Activated T-helper 2 cell treated with anti-CD3 and anti-CD28 coated beads, Interferon-gamma antibody, Interleukin-2, Interleukin-4, amounts not matched to agents 10 μg/mL and 5 μg/mL and 100 μg/mL, durations not matched to agents 14 hours and 24 hours and 36 hours (primary cell): ENCODE data around the gene RAB28. TPM values are rescaled to one million over a fixed set of nuclear protein-coding genes. Genes with fewer than 3 reads are reported as not detected.

Source experiments
- DNase-seq: peaks from one replicate; pipeline ENCODE4 v3.0.0; 2021; ENCODE audit warnings: low spot score
- H3K27ac Mint-ChIP-seq: one replicate; pipeline ENCODE4 v1.8.0; 2021; ENCODE audit warnings: mixed read lengths
- H3K27me3 Mint-ChIP-seq: one replicate; pipeline ENCODE4 v1.8.0; 2021; ENCODE audit warnings: low read depth, mixed read lengths
- H3K36me3 Mint-ChIP-seq: one replicate; pipeline ENCODE4 v1.8.0; 2021; ENCODE audit warnings: low read depth, mixed read lengths
- H3K4me1 Mint-ChIP-seq: one replicate; pipeline ENCODE4 v1.8.0; 2021; ENCODE audit warnings: low read depth, mixed read lengths
- H3K4me3 Mint-ChIP-seq: one replicate; pipeline ENCODE4 v1.8.0; 2021; ENCODE audit warnings: low read depth, mild to moderate bottlenecking, moderate library complexity, mixed read lengths
- H3K9me3 Mint-ChIP-seq: one replicate; pipeline ENCODE4 v1.8.0; 2021; ENCODE audit warnings: mixed read lengths
- intact Hi-C: fragments of 100-400 bp; cut with micrococcal nuclease; formaldehyde crosslinking; loops from one replicate; pipeline ENCODE4 v1.15.1; 2023
- total RNA-seq: library from RNA; stranded (reverse); gene quantifications from 2 replicates; pipeline ENCODE4 v1.2.3, GENCODE V29; 2022

The RAB28 gene
- total RNA-seq, 1 donor from 2014 or later = 17.4 TPM

DNA sequence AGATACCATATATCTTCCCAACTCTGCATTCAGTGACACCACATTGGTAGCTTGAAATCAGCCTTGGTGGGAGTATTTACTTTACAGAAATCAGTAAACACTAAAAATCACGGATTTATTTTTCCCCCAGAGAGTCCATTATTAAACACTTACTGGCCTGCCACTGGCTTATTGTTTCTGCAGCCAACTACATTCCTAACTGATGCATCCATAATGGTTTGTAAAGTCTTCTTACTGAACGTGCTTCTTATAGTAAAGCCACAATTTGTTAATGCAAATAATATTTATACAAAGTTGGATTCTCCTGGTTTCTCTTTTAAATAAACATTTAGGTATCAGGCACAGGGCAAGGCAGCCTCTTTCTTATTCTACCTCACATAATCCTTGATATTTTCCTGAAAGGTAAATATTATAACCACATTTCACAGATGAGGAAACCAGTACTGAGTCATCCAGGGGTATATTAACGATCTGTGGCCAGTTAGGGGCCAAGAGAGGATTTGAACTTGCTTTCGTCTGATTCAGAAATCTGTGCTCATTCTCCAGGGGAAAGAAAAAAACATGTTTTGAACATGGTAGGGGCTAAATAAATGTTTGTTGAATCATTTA, 136.5 kb downstream of the RAB28 start:
- Mint-ChIP-seq H3K9me3 (no peaks in the 10 kb centered on the region), H3K27ac (no peak overlapping the region), H3K27me3 (no peaks in the 10 kb centered on the region), H3K4me3 (no peak overlapping the region), H3K36me3 (no peaks in the 10 kb centered on the region), H3K4me1 (no peaks in the 10 kb centered on the region)
- no peak for DNase-seq
- intact Hi-C loops = no loop called here

DNA sequence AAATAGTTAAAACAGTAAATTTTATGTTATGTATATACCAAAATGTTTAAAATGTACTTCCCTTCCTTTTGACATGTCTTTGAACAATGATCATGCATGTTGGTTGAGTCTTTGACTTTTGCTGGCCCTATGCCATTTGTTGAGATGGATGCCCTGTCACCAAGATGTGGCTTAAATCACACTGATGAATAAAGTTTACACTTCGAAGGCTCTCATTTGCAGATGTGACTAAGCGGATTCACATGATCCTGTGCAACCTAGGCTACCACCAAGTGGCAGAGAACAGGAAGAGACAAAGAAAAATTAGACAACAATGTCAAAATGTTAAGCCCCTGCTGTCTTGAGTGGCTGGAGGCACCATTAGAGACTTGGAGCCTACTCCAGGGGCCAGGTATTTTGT, 139.9 kb downstream of the RAB28 start:
- H3K4me1 Mint-ChIP-seq = no peaks in the 10 kb centered on the region

DNA sequence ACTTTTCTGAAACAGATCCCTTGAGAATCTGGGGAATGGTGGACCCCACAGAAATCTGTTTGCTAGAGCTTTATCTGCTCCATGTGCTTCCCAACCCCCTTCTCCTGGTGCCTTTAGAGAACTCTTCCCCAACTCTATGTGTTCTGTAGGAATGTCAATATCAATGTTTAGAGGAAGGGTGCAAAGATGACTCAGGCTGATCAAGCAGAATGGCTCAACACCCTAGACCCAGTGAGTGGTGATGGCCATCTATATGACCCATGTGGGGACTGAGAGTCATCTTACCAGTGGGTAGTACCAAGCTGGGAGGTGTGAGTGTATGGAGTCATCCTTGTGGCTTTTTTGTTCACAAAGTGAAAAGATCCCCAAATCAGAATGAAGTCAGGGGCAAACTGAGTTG, 143.5 kb downstream of the RAB28 start:
- Mint-ChIP-seq H3K36me3 (no peaks in the 10 kb centered on the region), H3K4me1 (no peaks in the 10 kb centered on the region), H3K9me3 (no peaks in the 10 kb centered on the region), H3K27ac (no peak overlapping the region), H3K4me3 (no peak overlapping the region), H3K27me3 (no peaks in the 10 kb centered on the region)
- intact Hi-C loops = no loop called here
- DNase-seq = no peak

More for the DNA sequence above, 139.9 kb downstream of the RAB28 start:
- Mint-ChIP-seq H3K9me3 (no peaks in the 10 kb centered on the region), H3K27ac (no peak overlapping the region), H3K36me3 (no peaks in the 10 kb centered on the region), H3K27me3 (no peaks in the 10 kb centered on the region), H3K4me3 (no peak overlapping the region)
- intact Hi-C loops = no loop called here
- no peak for DNase-seq

DNA sequence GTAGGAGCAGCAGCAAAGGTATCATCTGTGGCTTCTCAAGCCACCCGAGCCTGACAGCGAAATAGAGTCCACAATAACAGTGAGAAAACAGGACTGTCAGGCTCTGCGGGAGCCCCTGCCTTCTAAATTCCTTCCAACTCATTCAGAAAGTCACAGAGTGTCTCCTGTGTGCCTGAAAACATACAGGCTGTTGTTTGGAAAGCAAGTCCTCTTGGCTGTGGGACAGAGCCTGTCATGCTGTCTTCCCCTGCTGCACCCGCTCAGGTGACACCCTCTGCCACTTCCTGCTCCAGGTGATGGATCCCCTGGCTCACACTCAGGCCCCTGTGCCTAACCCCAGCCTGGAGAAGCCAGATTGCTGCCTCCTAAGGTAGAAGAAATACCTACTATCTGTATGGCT, 152.3 kb downstream of the RAB28 start:
- H3K9me3 Mint-ChIP-seq = no peaks in the 10 kb centered on the region

DNA sequence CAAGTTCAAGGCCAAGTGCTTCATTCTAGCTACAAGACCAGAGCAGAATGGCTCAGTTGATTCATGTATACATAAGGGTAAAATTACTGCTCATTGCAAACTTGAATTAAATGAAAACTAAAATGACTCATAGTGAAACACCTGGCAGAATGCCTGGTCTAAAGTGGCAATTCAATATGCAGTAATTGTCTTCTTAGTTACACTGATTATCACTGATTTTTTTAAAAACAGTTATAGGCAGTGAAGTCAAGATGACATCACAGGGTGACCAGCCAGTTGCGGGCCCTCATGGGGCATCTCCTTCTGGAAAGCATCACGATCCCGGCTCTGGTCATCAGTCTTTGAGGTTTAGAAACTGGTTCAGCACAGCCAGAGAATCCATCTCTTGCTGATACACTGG, 154.2 kb downstream of the RAB28 start:
- intact Hi-C loops = no loop called here
- Mint-ChIP-seq H3K9me3 (no peaks in the 10 kb centered on the region), H3K4me3 (no peak overlapping the region), H3K27ac (no peak overlapping the region), H3K36me3 (no peaks in the 10 kb centered on the region), H3K4me1 (no peaks in the 10 kb centered on the region), H3K27me3 (no peaks in the 10 kb centered on the region)
- no peak for DNase-seq

More for the DNA sequence above, 152.3 kb downstream of the RAB28 start:
- H3K4me1 Mint-ChIP-seq = no peaks in the 10 kb centered on the region
- no peak for DNase-seq
- no peak overlapping the region for H3K27ac Mint-ChIP-seq
- no peaks in the 10 kb centered on the region for H3K36me3 Mint-ChIP-seq
- H3K4me3 Mint-ChIP-seq = no peak overlapping the region
- intact Hi-C loops = no loop called here
- no peaks in the 10 kb centered on the region for H3K27me3 Mint-ChIP-seq

DNA sequence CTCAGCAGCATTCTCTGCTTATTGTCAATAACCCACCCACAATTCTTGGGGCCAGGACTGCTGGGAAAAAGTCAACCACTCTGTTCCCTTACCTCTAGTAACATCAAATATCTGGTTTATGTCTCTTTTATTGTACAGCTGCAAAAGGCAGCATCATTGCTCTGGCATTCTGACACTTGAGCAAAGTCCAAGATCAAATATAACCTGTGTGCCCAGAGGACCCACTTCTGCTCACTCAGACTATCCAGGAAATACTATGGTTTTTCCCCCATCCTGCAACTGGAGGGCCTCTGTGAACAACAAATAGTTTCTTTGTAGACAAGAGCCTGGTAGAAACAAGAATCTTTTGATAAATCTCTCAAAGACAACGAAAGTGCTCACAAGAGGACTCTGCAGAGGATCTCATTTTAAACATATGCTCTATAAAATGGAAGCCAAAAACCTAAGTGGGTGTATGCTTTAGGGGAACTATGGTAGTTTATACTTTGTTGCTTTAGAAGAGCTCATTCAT, 154.7 kb downstream of the RAB28 start:
- intact Hi-C loops = no loop called here
- H3K4me3 Mint-ChIP-seq = no peak overlapping the region
- H3K4me1 Mint-ChIP-seq = no peaks in the 10 kb centered on the region
- H3K36me3 Mint-ChIP-seq = no peaks in the 10 kb centered on the region
- H3K9me3 Mint-ChIP-seq = no peaks in the 10 kb centered on the region
- DNase-seq = no peak
- no peaks in the 10 kb centered on the region for H3K27me3 Mint-ChIP-seq
- H3K27ac Mint-ChIP-seq = no peak overlapping the region

DNA sequence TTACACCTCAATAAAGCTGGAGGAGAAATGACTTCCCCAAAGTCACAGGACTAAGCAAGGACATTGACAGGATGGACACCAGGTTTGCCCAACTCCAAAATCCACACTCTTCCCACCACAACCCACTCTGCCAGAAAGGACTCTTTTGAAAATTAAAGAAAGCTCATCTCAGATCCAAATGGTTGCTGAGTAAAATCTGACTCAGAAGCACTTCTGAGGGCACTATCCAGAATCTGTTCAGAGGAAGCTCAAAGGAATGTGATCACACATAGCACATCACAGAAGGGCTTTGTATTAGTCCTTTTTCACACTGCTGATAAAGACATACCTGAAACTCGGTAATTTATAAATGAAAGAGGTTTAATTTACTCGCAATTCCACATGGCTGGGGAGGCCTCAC, 155.5 kb downstream of the RAB28 start:
- H3K36me3 Mint-ChIP-seq = no peaks in the 10 kb centered on the region
- no peak overlapping the region for H3K27ac Mint-ChIP-seq
- no peaks in the 10 kb centered on the region for H3K4me1 Mint-ChIP-seq
- intact Hi-C loops = no loop called here
- DNase-seq = no peak
- no peaks in the 10 kb centered on the region for H3K9me3 Mint-ChIP-seq
- no peaks in the 10 kb centered on the region for H3K27me3 Mint-ChIP-seq
- H3K4me3 Mint-ChIP-seq = no peak overlapping the region

DNA sequence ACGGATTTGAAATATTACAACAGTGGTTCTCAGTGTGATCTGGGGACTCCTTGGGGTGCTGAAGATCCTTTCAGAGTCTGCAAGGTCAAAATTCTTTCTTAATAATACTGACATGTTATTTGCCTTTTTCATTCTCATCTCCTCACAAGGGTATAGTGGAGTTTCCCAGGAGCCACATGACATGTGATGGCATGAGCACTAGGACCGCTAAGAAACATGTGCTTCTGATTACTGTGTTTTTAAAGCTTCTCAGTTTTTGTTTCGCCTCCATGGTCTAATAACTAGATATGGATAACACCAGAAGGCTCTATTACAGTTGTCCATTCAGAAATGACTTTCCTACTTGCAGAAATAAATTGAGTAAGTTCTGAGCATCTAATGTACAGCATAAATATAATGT, 156.1 kb downstream of the RAB28 start:
- no peak for DNase-seq
- no peaks in the 10 kb centered on the region for H3K36me3 Mint-ChIP-seq
- H3K27ac Mint-ChIP-seq = no peak overlapping the region
- no peaks in the 10 kb centered on the region for H3K4me1 Mint-ChIP-seq
- H3K27me3 Mint-ChIP-seq = no peaks in the 10 kb centered on the region
- no peaks in the 10 kb centered on the region for H3K9me3 Mint-ChIP-seq
- intact Hi-C loops = no loop called here
- H3K4me3 Mint-ChIP-seq = no peak overlapping the region

DNA sequence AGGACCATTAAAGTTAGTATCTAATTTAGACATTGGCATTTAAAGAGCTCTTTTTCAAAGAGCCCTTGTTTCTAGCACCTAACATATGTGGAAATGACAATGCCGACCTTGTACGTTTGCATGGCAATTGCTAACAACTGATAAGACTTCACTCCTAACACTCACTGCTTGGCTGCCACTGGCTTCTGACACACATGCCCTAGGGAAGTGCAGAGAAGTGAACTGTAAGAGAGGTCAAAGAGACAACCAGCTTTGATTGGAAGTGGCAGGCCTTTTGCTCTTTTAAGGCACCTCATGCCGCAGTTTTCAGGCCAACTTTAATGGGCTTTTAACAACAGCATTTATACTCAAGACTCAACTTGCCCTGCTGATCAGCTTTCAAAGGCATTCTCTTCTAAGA, 158.4 kb downstream of the RAB28 start:
- no peaks in the 10 kb centered on the region for H3K36me3 Mint-ChIP-seq
- H3K9me3 Mint-ChIP-seq = no peaks in the 10 kb centered on the region
- intact Hi-C loops = no loop called here
- no peak overlapping the region for H3K4me3 Mint-ChIP-seq
- no peaks in the 10 kb centered on the region for H3K27me3 Mint-ChIP-seq
- DNase-seq = no peak
- no peaks in the 10 kb centered on the region for H3K4me1 Mint-ChIP-seq
- H3K27ac Mint-ChIP-seq = no peak overlapping the region

DNA sequence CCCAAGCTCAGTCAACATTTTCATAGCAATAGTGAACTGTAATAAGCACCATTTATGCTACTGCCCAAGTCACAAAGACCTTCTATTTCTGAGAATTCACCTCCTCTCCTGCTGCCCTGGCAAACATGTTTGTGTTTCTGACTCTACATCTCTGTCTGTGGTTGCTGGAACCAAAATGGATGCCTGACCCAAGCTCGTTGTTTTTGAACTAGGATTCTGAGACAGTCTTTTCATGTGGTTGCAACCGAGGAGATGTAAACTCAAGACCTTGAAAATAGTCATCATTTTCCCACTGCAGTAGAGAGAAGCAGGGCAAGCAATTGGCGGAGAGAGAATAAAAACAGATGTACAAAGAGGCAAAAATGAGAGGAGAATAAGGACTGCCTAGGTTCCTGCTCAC, 160.2 kb downstream of the RAB28 start:
- intact Hi-C loops = no loop called here
- Mint-ChIP-seq H3K4me3 (no peak overlapping the region), H3K27me3 (no peaks in the 10 kb centered on the region), H3K4me1 (no peaks in the 10 kb centered on the region), H3K27ac (no peak overlapping the region), H3K36me3 (no peaks in the 10 kb centered on the region), H3K9me3 (no peaks in the 10 kb centered on the region)
- DNase-seq = no peak

DNA sequence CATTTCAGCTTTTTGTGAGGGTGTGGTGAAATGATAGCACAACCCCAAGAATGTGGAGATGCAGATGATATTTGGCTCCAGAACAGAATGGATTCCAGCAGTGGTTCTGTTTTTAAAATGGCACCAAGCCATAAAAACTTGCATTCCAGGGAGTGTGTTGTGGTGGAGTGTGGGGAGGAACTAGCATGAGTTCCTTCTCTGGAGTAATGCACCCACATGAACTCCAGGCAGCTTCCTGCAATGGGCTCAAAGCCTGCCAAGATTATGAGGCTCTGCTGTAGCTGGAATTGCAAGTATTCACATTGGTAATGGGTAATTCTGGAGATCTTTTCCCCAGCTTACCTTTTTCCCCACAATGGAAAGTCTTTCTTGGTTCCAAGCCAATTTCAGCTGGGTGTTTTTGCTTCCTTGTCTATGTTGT, 161.4 kb downstream of the RAB28 start:
- DNase-seq = no peak
- Mint-ChIP-seq H3K9me3 (no peaks in the 10 kb centered on the region), H3K36me3 (no peaks in the 10 kb centered on the region), H3K27ac (no peak overlapping the region), H3K4me1 (no peaks in the 10 kb centered on the region), H3K27me3 (no peaks in the 10 kb centered on the region), H3K4me3 (no peak overlapping the region)
- intact Hi-C loops = no loop called here

Other genes with a start within 250 kb of the RAB28 start
- not detected in 2 replicates for gene NKX3-2, start 60.2 kb upstream of the RAB28 start, total RNA-seq
- 41.5 and 42.2 TPM in 2 replicates for gene BOD1L1, start 143.4 kb upstream of the RAB28 start, total RNA-seq